HEK293 (cell line): ENCODE measurements around the gene CBFA2T2.

ENCODE experiments used
- CTCF ChIA-PET: fragments of 350-600 bp; formaldehyde crosslinking; extraction: SDS; loops from one replicate; lab custom pipeline; 2021; ENCODE audit warnings: antibody characterized with exemption; lab: Yijun Ruan, JAX
- POLR2A ChIA-PET: fragments of 300-600 bp; formaldehyde crosslinking; extraction: SDS; loops from one replicate; lab custom pipeline; 2020; ENCODE audit warnings: antibody characterized with exemption, inconsistent platforms; lab: Yijun Ruan, JAX
- H3K27ac ChIP-seq: fragments of 200-500 bp; sonication (Bioruptor generic); 2 replicates; pipeline ENCODE4 v1.5.1; 2014; ENCODE audit warnings: low read depth, low read length, control low read depth, inconsistent platforms; ENCODE audit errors: extremely low read depth
- H3K36me3 ChIP-seq, 2 experiments: fragments of 200-500 bp in 1 of 2; sonication (Bioruptor generic) in 1 of 2; 1 replicate in 1 of 2; 2 replicates in 1 of 2; pipeline ENCODE4 v1.5.1; 2014 to 2017; ENCODE audit warnings: inconsistent platforms in 2 of 2, low read length in 2 of 2; ENCODE audit not compliant: control insufficient read depth in 2 of 2, insufficient read depth in 1 of 2
- H3K4me1 ChIP-seq: fragments of 200-500 bp; sonication (Bioruptor generic); 2 replicates; pipeline ENCODE4 v1.5.1; 2014; ENCODE audit warnings: mild to moderate bottlenecking, low read length, inconsistent platforms; ENCODE audit not compliant: control insufficient read depth, insufficient read depth
- H3K4me3 ChIP-seq: 2 replicates; pipeline ENCODE4 v1.5.1; 2011; ENCODE audit warnings: low read depth, mild to moderate bottlenecking, control low read depth, low read length, moderate library complexity
- H3K9me3 ChIP-seq: fragments of 200-500 bp; sonication (Bioruptor generic); 2 replicates; pipeline ENCODE4 v1.5.1; 2014; ENCODE audit warnings: low read depth, low read length, inconsistent platforms; ENCODE audit not compliant: control insufficient read depth, insufficient read depth
- AEBP2 ChIP-seq: fragments of 450-650 bp; formaldehyde crosslinking; IDR thresholded peaks from 2 replicates; pipeline ENCODE4 v1.5.1; 2016; ENCODE audit warnings: missing biosample characterization, missing genetic modification characterization, borderline replicate concordance
- EGR2 ChIP-seq: fragments of 450-650 bp; formaldehyde crosslinking; IDR thresholded peaks from 2 replicates; pipeline ENCODE4 v1.5.1; 2016; ENCODE audit warnings: low read depth, missing biosample characterization, missing genetic modification characterization
- PBX3 ChIP-seq: sonication (generic); formaldehyde crosslinking; IDR thresholded peaks from 2 replicates; pipeline ENCODE4 v1.8.1; 2022; ENCODE audit warnings: mild to moderate bottlenecking, moderate library complexity, missing genetic modification reagents
- PRDM4 ChIP-seq: fragments of 450-650 bp; formaldehyde crosslinking; IDR thresholded peaks from 2 replicates; pipeline ENCODE4 v1.5.1; 2017; ENCODE audit warnings: missing biosample characterization, missing genetic modification characterization
- SETDB1 ChIP-seq: IDR thresholded peaks from one replicate; pipeline ENCODE4 v1.6.1; 2017; ENCODE audit warnings: mild to moderate bottlenecking, low read length, moderate library complexity, mixed read lengths; ENCODE audit not compliant: insufficient read length
- TSHZ1 ChIP-seq: fragments of 450-650 bp; formaldehyde crosslinking; IDR thresholded peaks from 2 replicates; pipeline ENCODE4 v1.5.1; 2016; ENCODE audit warnings: missing biosample characterization, missing genetic modification characterization, borderline replicate concordance
- YY2 ChIP-seq: fragments of 450-650 bp; formaldehyde crosslinking; IDR thresholded peaks from 2 replicates; pipeline ENCODE4 v1.5.1; 2016; ENCODE audit warnings: missing biosample characterization, missing genetic modification characterization
- ZBTB49 ChIP-seq: fragments of 450-650 bp; formaldehyde crosslinking; IDR thresholded peaks from 2 replicates; pipeline ENCODE4 v1.5.1; 2016; ENCODE audit warnings: missing biosample characterization, missing genetic modification characterization, low read depth
- ZBTB7A ChIP-seq: fragments of 450-650 bp; formaldehyde crosslinking; IDR thresholded peaks from 2 replicates; pipeline ENCODE4 v1.5.1; 2016; ENCODE audit warnings: low read depth, missing biosample characterization, missing genetic modification characterization
- ZBTB8A ChIP-seq: fragments of 450-650 bp; formaldehyde crosslinking; IDR thresholded peaks from 2 replicates; pipeline ENCODE4 v1.5.1; 2016; ENCODE audit warnings: missing biosample characterization, missing genetic modification characterization
- ZFHX2 ChIP-seq: fragments of 450-650 bp; formaldehyde crosslinking; conservative IDR thresholded peaks from 2 replicates; pipeline ENCODE4 v1.5.1; 2016; ENCODE audit warnings: missing biosample characterization, missing genetic modification characterization
- ZIC2 ChIP-seq: fragments of 450-650 bp; formaldehyde crosslinking; IDR thresholded peaks from 2 replicates; pipeline ENCODE4 v1.5.1; 2016; ENCODE audit warnings: missing biosample characterization, missing genetic modification characterization
- ZNF133 ChIP-seq: fragments of 450-650 bp; formaldehyde crosslinking; IDR thresholded peaks from 2 replicates; pipeline ENCODE4 v1.5.1; 2016; ENCODE audit warnings: missing biosample characterization, missing genetic modification characterization
- ZNF138 ChIP-seq: fragments of 450-650 bp; formaldehyde crosslinking; IDR thresholded peaks from 2 replicates; pipeline ENCODE4 v1.5.1; 2016; ENCODE audit warnings: missing biosample characterization, missing genetic modification characterization, borderline replicate concordance
- ZNF146 ChIP-seq: fragments of 450-650 bp; formaldehyde crosslinking; IDR thresholded peaks from 2 replicates; pipeline ENCODE4 v1.5.1; 2016; ENCODE audit warnings: missing biosample characterization, missing genetic modification characterization
- ZNF221 ChIP-seq: fragments of 450-650 bp; formaldehyde crosslinking; IDR thresholded peaks from 2 replicates; pipeline ENCODE4 v1.5.1; 2017; ENCODE audit warnings: missing biosample characterization, missing genetic modification characterization, borderline replicate concordance
- ZNF341 ChIP-seq: fragments of 450-650 bp; formaldehyde crosslinking; IDR thresholded peaks from 2 replicates; pipeline ENCODE4; 2016; ENCODE audit warnings: low read depth, missing biosample characterization, missing genetic modification characterization
- ZNF473 ChIP-seq: fragments of 450-650 bp; formaldehyde crosslinking; IDR thresholded peaks from 2 replicates; pipeline ENCODE4 v1.5.1; 2017; ENCODE audit warnings: missing biosample characterization, missing genetic modification characterization
- ZNF596 ChIP-seq: fragments of 450-650 bp; IDR thresholded peaks from 2 replicates; pipeline ENCODE4 v1.5.0; 2018; ENCODE audit warnings: missing biosample characterization, mild to moderate bottlenecking, missing genetic modification characterization, moderate library complexity
- ZNF621 ChIP-seq: fragments of 450-650 bp; formaldehyde crosslinking; IDR thresholded peaks from 2 replicates; pipeline ENCODE4 v1.5.1; 2017; ENCODE audit warnings: missing biosample characterization, missing genetic modification characterization
- ZNF701 ChIP-seq: fragments of 450-650 bp; formaldehyde crosslinking; IDR thresholded peaks from 2 replicates; pipeline ENCODE4 v1.5.1; 2016; ENCODE audit warnings: missing biosample characterization, missing genetic modification characterization
- ZNF777 ChIP-seq: fragments of 450-650 bp; formaldehyde crosslinking; IDR thresholded peaks from 2 replicates; pipeline ENCODE4 v1.5.1; 2017; ENCODE audit warnings: missing biosample characterization, missing genetic modification characterization, borderline replicate concordance
- ZNF830 ChIP-seq: fragments of 450-650 bp; IDR thresholded peaks from 2 replicates; pipeline ENCODE4 v1.5.0; 2018; ENCODE audit warnings: missing biosample characterization, missing genetic modification characterization, low read depth, mild to moderate bottlenecking, moderate library complexity
- ZSCAN30 ChIP-seq: fragments of 450-650 bp; IDR thresholded peaks from 2 replicates; pipeline ENCODE4 v1.5.1; 2018; ENCODE audit warnings: missing biosample characterization, mild to moderate bottlenecking, missing genetic modification characterization, moderate library complexity

The CBFA2T2 gene

GRCh38 chr20:33673410-33674293 lies 183.8 kb downstream of the CBFA2T2 start:
- Histone ChIP-seq H3K4me1 (no peaks in the 10 kb centered on the region; the same call in 1 of the 2 replicates), H3K27ac (peak overlapping the region; percentile 46; the same call in 1 of the 2 replicates), H3K36me3 (peaks cover 4 to 67% of the 10 kb centered on the region in 2 experiments; a peak in 2 of 3 replicates), H3K4me3 (peak overlapping the region; percentile 61), H3K9me3 (no peaks in the 10 kb centered on the region)
- CTCF ChIA-PET, result no interaction called here
- POLR2A ChIA-PET, result interaction anchor here (1.0 to 2.5 kb wide), 3 partner anchors 10 to 12 kb away, joined by 3 to 11 read pairs (median 8); no protein-coding TSS in a partner anchor
- TF ChIP-seq ZNF341, result peak; percentile 70
- TF ChIP-seq ZNF221, result no peak
- TF ChIP-seq ZIC2 (tag by site-specific recombination), result peak; percentile 28
- no peak for TF ChIP-seq ZNF830 (tag by site-specific recombination)
- no peak for TF ChIP-seq ZSCAN30 (tag by site-specific recombination)
- no peak for TF ChIP-seq ZNF133
- TF ChIP-seq ZNF138 (tag by site-specific recombination), result 0 out of 2 replicates have a peak, but pooled peaks have one; percentile 17
- no peak for TF ChIP-seq TSHZ1 (tag by site-specific recombination)
- TF ChIP-seq PBX3 (CRISPR knock-in tag), result no peak
- TF ChIP-seq EGR2 (tag by site-specific recombination), result peak; percentile 24; the same call in 1 of the 2 replicates
- TF ChIP-seq ZNF596 (tag by site-specific recombination), result no peak
- no peak for TF ChIP-seq ZNF701 (tag by site-specific recombination)
- peak; percentile 49; the same call in 1 of the 2 replicates for TF ChIP-seq ZBTB7A (tag by site-specific recombination)
- TF ChIP-seq AEBP2 (tag by site-specific recombination), result no peak
- TF ChIP-seq ZFHX2 (tag by site-specific recombination), result peak; percentile 33; the same call in 1 of the 2 replicates
- TF ChIP-seq ZNF777 (tag by site-specific recombination), result no peak
- TF ChIP-seq SETDB1, result no peak
- peak; percentile 40; the same call in 1 of the 2 replicates for TF ChIP-seq ZNF473 (tag by site-specific recombination)
- TF ChIP-seq ZBTB8A, result peak; percentile 40; the same call in 1 of the 2 replicates
- no peak for TF ChIP-seq ZBTB49 (tag by site-specific recombination)
- TF ChIP-seq YY2, result no peak
- peak; percentile 23; the same call in 1 of the 2 replicates for TF ChIP-seq ZNF146 (tag by site-specific recombination)
- no peak for TF ChIP-seq ZNF621 (tag by site-specific recombination)
- TF ChIP-seq PRDM4 (tag by site-specific recombination), result peak; percentile 32; the same call in 1 of the 2 replicates
